RKO (cell line): Measurements from ENCODE around the gene BCDIN3D.

Experiments
- DNase-seq: peaks from one replicate; pipeline ENCODE4 v3.0.0-alpha.2; 2016; ENCODE audit warnings: low spot score

Gene BCDIN3D

GRCh38 chr12:49819786-49820185, 23.1 kb downstream of the BCDIN3D start:
- no peak for DNase-seq

- DNase-seq: no peak
Measured at GRCh38 chr12:49818241-49818895, 24.5 kb downstream of the BCDIN3D start.

GRCh38 chr12:49813131-49813530, 29.8 kb downstream of the BCDIN3D start:
- DNase-seq: no peak

- no peak for DNase-seq
Measured at GRCh38 chr12:49811961-49812401, 30.9 kb downstream of the BCDIN3D start.

GRCh38 chr12:49811136-49811535, 31.8 kb downstream of the BCDIN3D start:
- DNase-seq: no peak

GRCh38 chr12:49809906-49810389, 33.0 kb downstream of the BCDIN3D start:
- DNase-seq: no peak

- DNase-seq: no peak
Measured at GRCh38 chr12:49809381-49809905, 33.5 kb downstream of the BCDIN3D start.

GRCh38 chr12:49808686-49809380, 34.1 kb downstream of the BCDIN3D start:
- no peak for DNase-seq

- no peak for DNase-seq
Measured at GRCh38 chr12:49807991-49808580, 34.8 kb downstream of the BCDIN3D start.

- DNase-seq: no peak
Measured at GRCh38 chr12:49806877-49807276, 36.0 kb downstream of the BCDIN3D start.

GRCh38 chr12:49806321-49806813, 36.5 kb downstream of the BCDIN3D start:
- no peak for DNase-seq

GRCh38 chr12:49805409-49805808, 37.5 kb downstream of the BCDIN3D start:
- no peak for DNase-seq

- no peak for DNase-seq
Measured at GRCh38 chr12:49804821-49805220, 38.1 kb downstream of the BCDIN3D start.

GRCh38 chr12:49803693-49804450, 39.0 kb downstream of the BCDIN3D start:
- DNase-seq: no peak

GRCh38 chr12:49801141-49802063, 41.5 kb downstream of the BCDIN3D start:
- DNase-seq: no peak

- no peak for DNase-seq
Measured at GRCh38 chr12:49800421-49801140, 42.3 kb downstream of the BCDIN3D start.

- no peak for DNase-seq
Measured at GRCh38 chr12:49798934-49799333, 44.0 kb downstream of the BCDIN3D start.

GRCh38 chr12:49798248-49798647, 44.7 kb downstream of the BCDIN3D start:
- no peak for DNase-seq

GRCh38 chr12:49797449-49797776, 45.5 kb downstream of the BCDIN3D start:
- DNase-seq: no peak
